UCSD-AML1 (cell line): ENCODE measurements around the gene PTF1A.
"Not testable (repeated sequence)": the region's sequence is repeated elsewhere in the genome, so short reads cannot be mapped to it uniquely, and the experiment has no call there.

ENCODE experiments used
- DNase-seq: peaks from one replicate; lab custom pipeline; 2025; ENCODE audit not compliant: unreplicated experiment; lab: John Stamatoyannopoulos, UW

The PTF1A gene

GRCh38 chr10:23203369-23204325 is 11.5 kb downstream of the PTF1A start:
- DNase-seq: no peak

- no peak for DNase-seq
Measured at GRCh38 chr10:23204773-23205172, 12.7 kb downstream of the PTF1A start.

GRCh38 chr10:23205972-23206642 is 14.0 kb downstream of the PTF1A start:
- no peak for DNase-seq

GRCh38 chr10:23217471-23217870 is 25.4 kb downstream of the PTF1A start:
- no peak for DNase-seq

- no peak for DNase-seq
Measured at GRCh38 chr10:23230582-23230981, 38.5 kb downstream of the PTF1A start.

- DNase-seq: no peak
Measured at GRCh38 chr10:23238015-23238414, 45.9 kb downstream of the PTF1A start.

GRCh38 chr10:23241779-23242178 is 49.7 kb downstream of the PTF1A start:
- DNase-seq: not testable (repeated sequence)
